Mucosa of rectum (tissue), 2 donors: ENCODE measurements around the gene GET3.

Experiments used
- H3K27ac ChIP-seq, 2 donors: one replicate each; pipeline ENCODE4 v1.7.0; 2013; ENCODE audit warnings: inconsistent platforms in 2 of 2, low read depth in 2 of 2, low read length in 2 of 2
- H3K27me3 ChIP-seq, 2 donors: one replicate each; pipeline ENCODE4 v1.7.0; 2013; ENCODE audit warnings: low read length in 2 of 2; ENCODE audit not compliant: control insufficient read depth in 2 of 2, insufficient read depth in 2 of 2
- H3K36me3 ChIP-seq, 2 donors: one replicate each; pipeline ENCODE4 v1.7.0; 2013; ENCODE audit warnings: low read length in 2 of 2; ENCODE audit not compliant: control insufficient read depth in 2 of 2, insufficient read depth in 2 of 2
- H3K4me1 ChIP-seq, 2 donors: one replicate each; pipeline ENCODE4 v1.7.0; 2013; ENCODE audit warnings: low read length in 2 of 2, mild to moderate bottlenecking in 1 of 2; ENCODE audit not compliant: control insufficient read depth in 2 of 2, insufficient read depth in 2 of 2
- H3K4me3 ChIP-seq, 2 donors: one replicate each; pipeline ENCODE4 v1.7.0; 2013; ENCODE audit warnings: low read length in 2 of 2
- H3K9ac ChIP-seq, 2 donors: one replicate each; pipeline ENCODE4 v1.7.0; 2013; ENCODE audit warnings: low read length in 2 of 2, low read depth in 1 of 2, mild to moderate bottlenecking in 1 of 2
- H3K9me3 ChIP-seq, 2 donors: one replicate each; pipeline ENCODE4 v1.7.0; 2013; ENCODE audit warnings: low read length in 2 of 2; ENCODE audit not compliant: control insufficient read depth in 2 of 2
- donor health status: healthy.
- donor health status: Normal muscosa, but diverticular disease.

The GET3 gene

DNA sequence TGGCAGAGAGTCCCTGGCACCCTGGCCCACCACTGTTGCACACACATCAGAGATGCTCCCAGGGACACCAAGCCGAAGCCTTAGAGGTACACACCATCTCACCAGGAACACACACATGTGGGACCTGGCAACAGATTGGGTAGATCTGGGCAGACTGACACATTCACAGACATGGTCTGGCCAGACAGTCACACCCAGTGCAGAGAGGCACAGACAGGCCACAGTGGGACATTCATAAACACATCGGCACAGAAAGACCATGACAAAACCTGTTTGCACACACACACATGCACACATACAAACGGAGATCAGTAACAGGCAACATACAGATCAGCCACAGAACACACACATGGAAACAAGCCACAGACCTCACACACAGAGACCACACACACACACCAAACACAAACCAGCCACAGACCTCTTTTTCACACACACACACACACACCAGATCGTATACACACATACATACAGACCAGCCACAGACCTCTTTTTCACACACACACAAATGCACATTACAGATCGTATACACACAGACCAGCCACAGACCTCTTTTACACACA is 47.7 kb downstream of the GET3 start:
- H3K9me3 ChIP-seq: no peaks in the 10 kb centered on the region
- H3K4me3 ChIP-seq: peak overlapping the region in 1 of 2 donors; percentile 34
- peak overlapping the region; percentile 68 to 72 for H3K9ac ChIP-seq
- H3K36me3 ChIP-seq: no peaks in the 10 kb centered on the region
- H3K27me3 ChIP-seq: no peaks in the 10 kb centered on the region
- H3K4me1 ChIP-seq: peaks cover 69 to 74% of the 10 kb centered on the region in 2 donors
- peak overlapping the region; percentile 100 for H3K27ac ChIP-seq

DNA sequence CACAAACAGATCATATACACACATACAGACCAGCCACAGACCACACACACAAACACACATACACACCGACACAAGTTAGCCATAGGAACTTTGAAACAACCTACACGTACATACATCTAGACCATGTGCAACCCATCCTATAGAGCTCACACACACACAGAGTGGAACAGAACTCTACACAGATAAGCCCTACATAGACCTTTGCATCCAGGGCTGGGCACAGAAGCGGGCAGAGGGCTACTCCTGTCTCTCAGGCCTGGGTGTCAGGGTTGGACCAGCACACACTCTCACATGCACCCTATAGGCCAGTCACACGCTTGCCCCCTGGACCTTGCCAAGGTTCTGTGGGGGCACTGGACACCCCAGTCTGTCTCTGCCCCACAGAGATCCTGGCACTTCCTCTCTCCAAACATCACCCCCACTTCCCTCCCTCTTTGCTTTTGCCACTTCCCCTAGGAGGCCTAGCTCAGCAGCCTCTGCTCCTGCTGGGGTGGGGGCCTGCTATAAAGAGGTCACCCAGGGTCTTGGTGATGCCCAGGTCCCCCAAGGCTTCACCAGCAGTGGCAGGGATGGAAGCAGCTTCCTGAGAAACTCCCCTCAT is 48.2 kb downstream of the GET3 start:
- Histone ChIP-seq H3K4me1 (peaks cover 74 to 78% of the 10 kb centered on the region in 2 donors), H3K9me3 (no peaks in the 10 kb centered on the region), H3K36me3 (no peaks in the 10 kb centered on the region), H3K4me3 (peak overlapping the region; percentile 19 to 26), H3K9ac (peak overlapping the region; percentile 68 to 72), H3K27me3 (no peaks in the 10 kb centered on the region), H3K27ac (peak overlapping the region; percentile 100)

DNA sequence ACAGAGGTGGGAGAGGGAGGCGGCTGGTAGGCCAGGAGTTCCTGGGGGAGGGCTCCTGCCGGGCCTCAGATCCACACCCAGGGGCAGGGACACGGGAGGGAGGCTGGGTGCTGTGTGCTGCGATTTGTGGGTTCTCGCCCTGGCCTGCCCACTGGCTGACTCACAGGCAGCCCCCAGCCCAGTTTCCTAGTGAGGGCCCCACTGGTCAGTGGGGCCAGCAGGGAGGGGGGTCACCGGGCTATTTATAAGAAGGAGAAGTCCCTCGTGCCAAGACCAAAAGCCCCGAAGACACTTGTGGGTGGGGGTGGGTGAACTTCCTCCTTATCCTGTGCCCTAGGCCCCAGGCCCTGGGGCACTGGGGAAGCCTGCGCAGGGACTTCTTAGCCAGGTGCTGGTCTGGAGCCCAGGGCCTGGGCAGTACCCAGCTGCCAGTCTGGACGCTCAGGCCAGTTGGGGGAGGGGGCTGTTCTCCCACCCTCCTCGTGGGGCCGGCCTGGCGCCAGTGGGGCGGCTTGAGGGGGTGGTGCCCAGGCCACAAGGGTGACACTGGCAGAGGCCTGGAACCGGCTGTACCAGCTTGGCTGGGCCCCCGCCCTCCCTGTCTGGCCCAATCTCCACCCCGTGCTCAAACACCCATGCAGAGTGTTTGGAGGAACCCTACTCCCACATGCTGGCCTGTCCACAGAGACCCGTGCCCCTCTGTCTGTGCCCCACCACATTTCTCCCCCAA is 49.0 kb downstream of the GET3 start:
- Histone ChIP-seq H3K9ac (peak overlapping the region; percentile 68 to 72), H3K9me3 (no peaks in the 10 kb centered on the region), H3K4me1 (peaks cover 80 to 83% of the 10 kb centered on the region in 2 donors), H3K36me3 (no peaks in the 10 kb centered on the region), H3K27me3 (no peaks in the 10 kb centered on the region), H3K4me3 (peak overlapping the region in 1 of 2 donors; percentile 19), H3K27ac (peak overlapping the region; percentile 100)

DNA sequence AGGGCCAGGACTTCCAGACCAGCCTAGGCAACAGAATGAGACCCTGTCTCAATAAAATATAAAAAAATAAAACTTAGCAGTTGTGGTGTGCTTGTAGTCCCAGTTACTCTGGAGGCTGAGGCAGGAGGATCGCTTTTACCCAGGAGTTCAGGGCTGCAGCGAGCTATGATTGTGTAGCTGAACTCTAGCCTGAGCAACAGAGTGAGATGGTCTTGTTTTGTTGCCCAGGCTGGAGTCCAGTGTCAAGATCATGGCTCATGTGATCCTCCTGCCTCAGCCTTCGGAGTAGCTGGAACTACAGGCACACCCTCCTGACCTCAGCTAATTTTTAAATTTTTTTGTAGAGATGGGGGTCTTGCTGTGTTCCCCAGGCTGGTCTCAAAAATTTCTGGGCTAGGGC is 49.7 kb downstream of the GET3 start:
- Histone ChIP-seq H3K27ac (peak overlapping the region; percentile 100), H3K9ac (peak overlapping the region; percentile 56 to 72), H3K27me3 (no peaks in the 10 kb centered on the region), H3K4me3 (no peak overlapping the region), H3K36me3 (no peaks in the 10 kb centered on the region), H3K4me1 (peaks cover 78 to 80% of the 10 kb centered on the region in 2 donors), H3K9me3 (no peaks in the 10 kb centered on the region)

DNA sequence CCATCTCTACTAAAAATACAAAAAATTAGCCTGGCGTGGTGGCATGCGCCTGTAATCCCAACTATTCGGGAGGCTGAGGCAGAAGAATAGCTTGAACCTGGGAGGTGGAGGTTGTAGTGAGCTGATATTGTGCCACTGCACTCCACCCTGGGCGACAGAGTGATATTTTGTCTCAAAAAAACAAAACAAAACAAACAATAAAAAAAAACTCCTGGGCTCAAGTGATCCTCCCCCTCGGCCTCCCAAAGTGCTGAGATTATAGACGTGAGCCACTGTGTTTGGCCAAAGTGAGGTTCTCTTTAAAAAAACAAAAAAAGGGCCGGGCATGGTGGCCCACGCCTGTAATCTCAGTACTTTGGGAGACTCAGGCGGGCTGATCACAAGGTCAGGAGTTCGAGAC is 50.2 kb downstream of the GET3 start:
- Histone ChIP-seq H3K4me1 (peaks cover 74 to 75% of the 10 kb centered on the region in 2 donors), H3K9me3 (no peaks in the 10 kb centered on the region), H3K27me3 (no peaks in the 10 kb centered on the region), H3K4me3 (no peak overlapping the region), H3K9ac (peak overlapping the region in 1 of 2 donors; percentile 72), H3K36me3 (no peaks in the 10 kb centered on the region), H3K27ac (peak overlapping the region; percentile 100)

DNA sequence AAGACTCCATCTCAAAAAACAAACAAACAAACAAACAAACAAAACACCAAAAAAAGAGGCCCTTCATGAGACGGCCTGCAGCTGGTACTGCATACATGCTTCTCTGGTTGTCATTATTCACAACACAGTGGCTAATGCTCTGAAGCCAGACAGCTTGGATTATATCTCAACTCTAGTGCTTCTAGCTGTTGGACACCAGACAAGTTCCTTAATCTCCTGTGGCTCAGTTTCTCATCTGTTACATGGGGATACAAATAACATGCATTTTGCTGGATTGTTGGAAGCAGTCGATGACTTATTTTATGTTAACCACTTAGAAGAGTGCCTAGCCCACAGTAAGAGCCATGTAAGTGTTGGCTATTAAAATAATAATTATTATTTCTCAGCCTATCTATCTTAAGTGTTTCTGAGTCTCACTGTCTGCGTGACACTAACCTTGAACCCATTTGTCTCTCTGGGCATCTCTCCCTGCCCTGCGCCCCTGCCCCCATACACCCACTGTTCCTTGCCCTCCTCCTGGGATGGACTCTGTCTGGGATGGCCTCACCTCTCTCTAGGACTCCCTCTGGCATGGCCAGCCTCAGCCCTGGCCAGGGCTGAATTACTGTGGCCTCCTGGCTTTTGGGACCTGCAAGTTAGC is 50.9 kb downstream of the GET3 start:
- Histone ChIP-seq H3K27ac (peak overlapping the region; percentile 100), H3K4me3 (peak overlapping the region; percentile 71 to 93), H3K4me1 (peaks cover 69 to 71% of the 10 kb centered on the region in 2 donors), H3K9ac (peak overlapping the region; percentile 80 to 97), H3K9me3 (no peaks in the 10 kb centered on the region), H3K36me3 (peaks cover 0 to 2% of the 10 kb centered on the region in 2 donors), H3K27me3 (no peaks in the 10 kb centered on the region)

DNA sequence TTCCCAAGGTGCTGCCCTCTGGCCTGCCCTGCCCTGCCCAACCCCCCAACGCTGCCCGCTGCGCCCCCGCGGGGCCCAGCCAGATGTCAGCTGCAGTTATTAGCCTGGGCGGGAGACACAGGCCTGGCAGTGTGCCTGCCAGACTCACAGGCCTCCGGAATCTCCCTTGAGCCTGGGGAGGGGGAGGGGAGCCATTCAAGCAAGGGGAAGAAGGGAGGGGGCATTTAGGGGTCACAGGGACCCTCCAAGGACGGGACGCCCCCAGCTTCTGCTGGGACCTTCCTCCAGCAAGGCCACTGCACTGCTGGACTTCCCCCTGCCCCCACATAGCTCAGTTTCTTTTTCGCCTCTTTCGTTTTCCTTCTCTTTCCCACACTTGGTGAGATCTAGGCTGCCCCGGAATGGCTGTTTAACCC is 51.4 kb downstream of the GET3 start:
- Histone ChIP-seq H3K9me3 (no peaks in the 10 kb centered on the region), H3K36me3 (peaks cover 0 to 2% of the 10 kb centered on the region in 2 donors), H3K4me3 (peak overlapping the region; percentile 71 to 93), H3K9ac (peak overlapping the region; percentile 80 to 97), H3K27ac (peak overlapping the region; percentile 100), H3K27me3 (no peaks in the 10 kb centered on the region), H3K4me1 (peaks cover 64 to 66% of the 10 kb centered on the region in 2 donors)

DNA sequence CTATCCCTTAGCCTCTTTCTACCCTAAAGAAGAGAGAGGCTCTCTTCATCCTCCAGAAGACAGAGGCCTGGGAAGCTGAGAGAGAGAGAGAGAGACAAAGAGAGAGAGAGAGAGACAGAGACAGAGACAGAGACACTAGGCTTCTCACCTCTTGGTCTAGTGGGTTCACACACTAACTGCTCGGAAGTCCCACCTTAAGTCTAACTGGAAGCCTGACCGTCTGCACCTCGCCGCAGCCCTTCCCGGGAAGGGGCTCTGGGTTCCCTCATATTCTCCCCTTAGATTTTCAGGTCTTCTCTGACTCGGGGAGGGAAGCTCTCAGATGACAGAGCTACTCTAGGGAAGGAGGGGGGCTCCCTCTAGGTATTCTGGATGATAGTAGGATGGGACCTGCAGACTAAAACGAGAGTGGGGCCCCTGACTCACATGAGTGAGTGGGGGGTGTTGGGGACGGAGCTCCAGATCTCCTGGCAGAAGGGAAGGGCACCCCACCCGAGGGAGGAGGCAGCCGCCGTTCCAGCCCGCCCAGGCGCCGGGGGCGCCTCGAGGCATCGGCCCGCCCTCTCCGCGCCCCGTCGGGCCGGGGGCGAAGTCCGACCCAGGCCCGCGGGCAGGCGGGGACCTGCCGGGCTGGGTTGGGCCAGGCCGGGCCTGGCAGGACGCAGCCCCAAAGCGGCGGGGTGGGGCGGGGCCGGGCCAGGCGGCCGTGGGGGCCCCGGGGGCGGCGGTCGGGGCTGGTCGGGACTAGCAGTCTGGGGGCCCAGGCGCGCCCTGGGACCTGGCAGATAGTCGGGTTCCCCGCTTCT is 52.0 kb downstream of the GET3 start:
- H3K4me1 ChIP-seq: peaks cover 64 to 65% of the 10 kb centered on the region in 2 donors
- peaks cover 0 to 2% of the 10 kb centered on the region in 2 donors for H3K36me3 ChIP-seq
- peak overlapping the region; percentile 100 for H3K27ac ChIP-seq
- peak overlapping the region; percentile 80 to 97 for H3K9ac ChIP-seq
- no peaks in the 10 kb centered on the region for H3K27me3 ChIP-seq
- peak overlapping the region; percentile 93 to 96 for H3K4me3 ChIP-seq
- H3K9me3 ChIP-seq: no peaks in the 10 kb centered on the region

DNA sequence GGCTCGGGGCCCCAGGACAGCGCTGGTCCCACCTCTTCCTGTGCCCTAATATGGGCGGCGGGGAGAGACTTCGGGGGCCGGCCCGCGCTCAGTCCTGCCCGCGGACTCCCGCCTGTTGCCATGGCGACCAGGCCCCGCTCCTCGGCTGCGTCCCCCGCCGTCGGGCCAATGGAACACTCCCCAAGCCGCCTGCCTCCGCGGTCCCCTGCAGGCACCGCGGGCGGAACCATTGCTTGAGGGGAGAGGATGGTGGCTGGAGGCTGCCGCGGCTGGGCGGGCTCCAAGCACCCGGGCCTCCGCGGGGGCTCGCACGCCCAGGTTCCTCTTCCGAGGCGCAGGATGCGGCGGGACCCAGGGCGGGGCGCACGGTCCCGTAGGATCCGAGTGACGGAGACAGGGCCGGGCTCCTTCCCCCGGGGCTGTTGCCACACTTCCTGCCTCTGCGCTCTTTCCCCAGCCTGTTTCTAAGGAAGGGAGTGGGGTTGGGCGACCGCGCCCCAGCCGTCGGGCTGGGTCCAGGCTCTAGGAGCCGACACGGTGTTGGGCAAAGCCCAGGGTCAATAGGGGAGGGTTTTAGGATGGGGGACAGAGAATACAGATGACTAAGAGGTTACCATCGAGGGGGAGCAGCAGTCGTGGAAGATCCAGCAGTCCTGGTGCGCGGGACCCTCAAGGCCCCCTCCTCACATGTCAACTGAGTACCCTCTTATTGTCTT is 52.8 kb downstream of the GET3 start:
- no peaks in the 10 kb centered on the region for H3K9me3 ChIP-seq
- H3K27me3 ChIP-seq: no peaks in the 10 kb centered on the region
- peaks cover 62% of the 10 kb centered on the region in 2 donors for H3K4me1 ChIP-seq
- H3K9ac ChIP-seq: peak overlapping the region; percentile 97 to 100
- peak overlapping the region; percentile 100 for H3K27ac ChIP-seq
- H3K4me3 ChIP-seq: peak overlapping the region; percentile 93 to 96
- peaks cover 0 to 2% of the 10 kb centered on the region in 2 donors for H3K36me3 ChIP-seq
